Stimulated activated CD8-positive, alpha-beta memory T cell treated with anti-CD3 and anti-CD28 coated beads, Interleukin-12 subunit alpha, Interleukin-12 subunit beta, amount 100 ng/mL, for 4 hours (primary cell): ENCODE measurements around the gene CDH4.

Experiments
- DNase-seq: peaks from one replicate; pipeline ENCODE4 v3.0.0-alpha.2; 2020; ENCODE audit warnings: low read depth

Gene CDH4

GRCh38 chr20:61788343-61788742 is 536.3 kb downstream of the CDH4 start:
- DNase-seq: no peak

GRCh38 chr20:61789329-61789728 is 537.3 kb downstream of the CDH4 start:
- no peak for DNase-seq

- no peak for DNase-seq
Measured at GRCh38 chr20:61790116-61790827, 538.2 kb downstream of the CDH4 start.

GRCh38 chr20:61791995-61792394 is 539.9 kb downstream of the CDH4 start:
- no peak for DNase-seq

GRCh38 chr20:61795669-61796630 is 543.9 kb downstream of the CDH4 start:
- no peak for DNase-seq

- no peak for DNase-seq
Measured at GRCh38 chr20:61796738-61797137, 544.7 kb downstream of the CDH4 start.

GRCh38 chr20:61797200-61797599 is 545.1 kb downstream of the CDH4 start:
- DNase-seq: no peak

- DNase-seq: no peak
Measured at GRCh38 chr20:61797971-61798411, 545.9 kb downstream of the CDH4 start.

GRCh38 chr20:61798632-61799031 is 546.6 kb downstream of the CDH4 start:
- DNase-seq: no peak

GRCh38 chr20:61799394-61799923 is 547.4 kb downstream of the CDH4 start:
- DNase-seq: no peak

GRCh38 chr20:61799928-61800327 is 547.9 kb downstream of the CDH4 start:
- DNase-seq: no peak

- DNase-seq: no peak
Measured at GRCh38 chr20:61800359-61801064, 548.5 kb downstream of the CDH4 start.

GRCh38 chr20:61801065-61801360 is 549.0 kb downstream of the CDH4 start:
- DNase-seq: no peak

- no peak for DNase-seq
Measured at GRCh38 chr20:61801428-61801827, 549.4 kb downstream of the CDH4 start.

- no peak for DNase-seq
Measured at GRCh38 chr20:61801857-61802442, 549.9 kb downstream of the CDH4 start.

- DNase-seq: no peak
Measured at GRCh38 chr20:61802721-61803311, 550.8 kb downstream of the CDH4 start.

- no peak for DNase-seq
Measured at GRCh38 chr20:61803416-61803914, 551.4 kb downstream of the CDH4 start.

- DNase-seq: no peak
Measured at GRCh38 chr20:61803915-61804751, 552.1 kb downstream of the CDH4 start.

- no peak for DNase-seq
Measured at GRCh38 chr20:61804752-61805295, 552.8 kb downstream of the CDH4 start.

- no peak for DNase-seq
Measured at GRCh38 chr20:61805365-61805764, 553.3 kb downstream of the CDH4 start.
